NCI-H2171 (cell line): ENCODE results near the gene NUFIP2.
"Not testable (repeated sequence)": the region's sequence is repeated elsewhere in the genome, so short reads cannot be mapped to it uniquely, and the experiment has no call there.

Source experiments
- DNase-seq: peaks from one replicate; lab custom pipeline; 2025; lab: John Stamatoyannopoulos, UW

Gene NUFIP2

DNA sequence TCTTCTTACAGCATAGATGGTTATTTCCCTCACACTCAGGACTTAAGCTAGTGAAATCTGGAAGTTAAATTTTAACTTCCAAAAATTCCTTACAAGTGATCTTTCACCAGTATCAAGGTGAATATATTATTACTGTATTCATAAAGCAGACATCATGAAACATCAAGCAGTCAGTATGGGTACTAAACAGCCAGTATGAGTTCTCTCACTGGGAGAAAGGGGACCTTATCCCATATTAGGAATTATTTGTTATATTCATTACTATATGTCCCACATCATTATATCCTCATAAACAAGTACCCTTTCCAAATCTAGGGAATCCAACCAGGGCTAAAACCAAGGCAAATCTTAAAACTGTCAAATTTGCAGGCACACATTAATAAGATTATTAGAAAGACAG is 15.3 kb downstream of the NUFIP2 start:
- DNase-seq, result no peak

DNA sequence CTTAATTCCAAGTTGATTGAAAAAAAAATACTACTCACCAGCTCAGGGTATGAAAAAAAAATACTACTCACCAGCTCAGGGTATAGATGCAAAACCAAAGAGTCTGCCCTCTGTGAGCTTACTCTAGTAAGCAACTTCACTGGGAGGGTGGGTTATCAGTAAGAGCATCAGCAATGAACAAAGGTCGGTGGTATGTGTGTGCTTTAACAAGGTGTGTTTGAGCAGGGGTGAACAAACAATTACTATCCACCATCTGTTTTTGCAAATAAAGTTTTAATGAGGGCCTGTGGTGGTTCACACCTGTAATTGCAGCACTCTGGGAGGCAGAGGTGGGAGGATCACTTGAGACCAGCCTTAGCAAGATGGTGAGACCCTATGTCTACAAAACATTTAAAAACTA is 20.0 kb downstream of the NUFIP2 start:
- DNase-seq, result no peak

DNA sequence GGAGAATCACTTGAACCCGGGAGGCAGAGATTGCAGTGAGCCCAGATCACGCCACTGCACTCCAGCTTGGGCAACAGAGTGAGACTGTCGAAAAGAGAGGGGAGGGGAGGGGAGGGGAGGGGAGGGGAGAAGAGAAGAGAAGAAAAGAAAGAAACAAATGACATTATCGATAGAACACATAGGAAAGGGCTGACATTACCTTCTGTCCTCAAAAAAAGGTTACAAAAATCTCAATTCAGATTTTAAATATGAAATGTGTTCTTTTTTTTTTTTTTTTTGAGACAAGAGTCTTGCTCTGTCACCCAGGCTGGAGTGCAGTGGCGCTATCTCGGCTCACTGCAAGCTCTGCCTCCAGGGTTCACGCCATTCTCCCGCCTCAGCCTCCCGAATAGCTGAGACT is 22.0 kb downstream of the NUFIP2 start:
- not testable (repeated sequence) for DNase-seq

DNA sequence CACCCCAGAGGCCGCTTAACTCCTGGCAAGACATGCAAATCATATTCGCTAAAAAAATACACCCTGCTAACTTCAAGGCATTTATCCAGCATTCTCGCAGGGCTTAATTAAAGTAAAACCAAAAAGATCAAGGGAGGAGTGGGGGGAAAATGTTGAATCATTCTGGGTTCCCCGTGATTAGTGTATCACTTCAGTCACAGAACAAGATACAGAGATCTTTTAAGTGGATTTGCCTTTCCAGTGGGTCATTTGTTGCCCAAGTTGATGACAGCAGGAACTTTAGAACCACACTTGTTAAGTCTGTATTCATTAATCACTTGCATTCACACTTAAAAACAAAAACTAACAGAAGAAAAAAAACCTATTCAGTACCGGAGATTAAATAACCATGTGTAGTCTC is 30.0 kb downstream of the NUFIP2 start:
- no peak for DNase-seq

DNA sequence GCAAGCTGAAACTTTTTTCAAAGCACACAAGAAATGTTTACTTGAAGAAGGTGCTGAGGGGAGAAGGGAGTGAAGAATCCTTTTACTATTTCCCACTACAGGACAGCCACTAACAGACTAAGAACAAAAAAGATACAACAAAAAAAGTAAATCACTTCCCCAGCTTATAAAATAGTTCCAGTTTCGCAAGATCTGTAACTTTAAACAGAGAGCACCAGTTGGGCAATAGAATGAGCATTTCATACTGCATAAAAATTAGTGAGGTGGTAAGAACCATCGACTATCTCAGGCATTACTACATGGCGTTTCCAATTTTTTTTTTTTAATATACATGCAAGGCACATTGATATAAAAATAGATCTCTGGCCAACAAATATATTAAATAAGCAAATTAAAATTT is 36.2 kb downstream of the NUFIP2 start:
- no peak for DNase-seq

DNA sequence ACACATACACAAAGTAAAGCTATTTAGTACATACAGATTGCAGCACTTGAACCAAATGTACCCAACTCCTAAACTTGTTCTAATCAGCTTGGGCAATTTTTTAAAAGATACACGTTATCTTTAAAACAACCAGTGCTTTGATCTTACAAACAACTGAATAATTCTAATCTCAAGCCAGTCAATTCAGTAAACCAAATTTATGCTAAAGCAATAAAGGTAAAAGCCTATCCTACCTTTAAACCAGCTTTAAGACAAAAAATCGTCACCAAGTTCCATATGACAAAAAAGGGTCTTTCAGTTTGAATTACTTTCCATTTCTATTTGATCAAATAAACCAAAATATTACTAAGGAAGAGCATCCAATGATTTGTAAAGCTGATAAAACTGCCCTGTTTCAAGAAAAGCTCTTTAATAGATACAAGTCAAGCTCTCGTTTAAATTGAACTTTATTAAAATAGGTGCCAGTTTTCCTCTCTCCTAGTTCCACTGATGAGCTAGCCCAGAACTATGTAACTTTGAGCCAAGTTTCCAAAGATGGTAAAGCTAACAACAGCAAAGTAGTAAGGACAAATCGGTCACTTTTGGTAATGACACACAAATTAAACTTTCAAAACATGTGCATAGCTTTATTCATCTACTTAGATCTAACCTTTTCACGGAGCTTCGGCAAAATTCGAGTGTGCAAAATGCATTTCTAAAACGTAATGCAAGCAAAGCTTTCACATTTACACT is 37.0 kb downstream of the NUFIP2 start:
- no peak for DNase-seq

DNA sequence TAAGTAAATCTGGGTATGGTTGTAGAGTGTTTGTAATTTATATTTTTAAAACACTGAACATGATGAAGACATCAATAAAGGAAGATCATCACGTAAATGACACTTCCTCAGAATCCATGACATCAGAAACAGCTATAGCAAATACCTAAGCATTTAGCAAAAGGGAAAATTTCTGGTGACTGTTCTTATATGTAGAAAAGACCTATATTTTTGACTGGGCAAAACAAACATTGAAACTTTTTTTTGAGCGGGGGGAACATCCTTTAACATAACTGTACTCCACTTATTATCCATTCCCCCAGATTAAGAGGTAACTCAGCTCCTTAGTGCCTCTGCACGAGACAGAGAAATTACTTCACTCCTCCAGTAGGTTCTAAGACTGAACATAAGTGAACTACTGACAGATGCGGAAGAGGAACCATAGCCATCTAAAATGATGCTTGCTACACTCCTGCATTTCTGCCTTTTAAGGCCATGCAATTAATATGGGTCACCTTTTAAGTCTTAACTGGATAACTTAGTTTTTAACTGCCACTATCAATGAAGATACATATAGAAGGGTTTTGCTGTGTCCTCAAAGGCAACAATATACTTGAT is 37.9 kb downstream of the NUFIP2 start:
- no peak for DNase-seq

DNA sequence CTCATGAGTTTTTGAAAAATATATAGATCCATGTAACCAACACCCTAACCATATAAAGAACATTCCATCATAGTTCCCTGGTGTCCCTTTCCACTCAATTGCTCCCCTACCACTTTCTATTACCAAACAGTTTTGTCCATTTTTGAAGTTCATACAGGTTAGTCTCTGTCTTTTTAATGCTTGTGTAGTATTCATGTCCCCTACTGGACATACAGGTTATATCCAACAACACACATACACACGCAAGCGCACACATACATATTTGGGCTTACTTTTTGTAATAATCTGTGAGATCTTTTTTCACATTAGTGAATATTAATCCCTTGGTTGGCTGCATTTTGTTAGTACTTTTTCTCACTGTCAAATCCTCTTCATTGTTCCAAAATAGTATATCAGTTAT is 40.9 kb downstream of the NUFIP2 start:
- DNase-seq, result no peak

DNA sequence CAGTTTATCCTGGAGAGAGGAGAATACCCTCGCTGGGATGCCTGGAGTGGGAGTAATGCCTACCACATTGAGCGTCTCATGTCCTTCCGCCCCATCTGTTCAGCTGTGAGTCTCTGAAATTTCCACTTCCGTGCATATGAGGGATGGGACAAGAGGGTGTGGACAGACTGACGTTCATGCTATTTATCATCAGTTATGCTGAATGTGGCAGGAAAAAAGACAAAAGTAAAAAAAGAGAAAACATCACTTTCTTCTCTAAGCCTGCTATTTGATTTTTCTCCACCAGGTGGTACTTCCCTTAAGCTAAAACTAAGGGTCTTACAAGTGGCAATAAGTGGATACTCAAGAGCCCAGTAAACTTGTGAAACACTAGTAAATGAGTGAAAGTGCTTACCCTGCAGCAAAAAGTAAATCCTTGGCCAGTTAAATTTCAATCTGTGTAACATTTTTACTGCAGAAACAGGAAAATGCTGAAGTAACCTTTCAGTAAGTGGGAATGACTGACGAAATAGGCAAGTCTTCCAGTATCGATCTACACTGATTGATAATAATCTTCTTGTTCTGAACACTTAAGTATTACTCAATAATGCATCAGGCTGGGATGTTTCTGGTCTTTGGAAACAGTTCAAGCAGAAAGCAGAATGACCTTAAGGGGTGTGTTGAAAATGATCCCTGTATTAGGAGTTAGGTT is 41.7 kb downstream of the NUFIP2 start:
- peak; percentile 21 for DNase-seq

DNA sequence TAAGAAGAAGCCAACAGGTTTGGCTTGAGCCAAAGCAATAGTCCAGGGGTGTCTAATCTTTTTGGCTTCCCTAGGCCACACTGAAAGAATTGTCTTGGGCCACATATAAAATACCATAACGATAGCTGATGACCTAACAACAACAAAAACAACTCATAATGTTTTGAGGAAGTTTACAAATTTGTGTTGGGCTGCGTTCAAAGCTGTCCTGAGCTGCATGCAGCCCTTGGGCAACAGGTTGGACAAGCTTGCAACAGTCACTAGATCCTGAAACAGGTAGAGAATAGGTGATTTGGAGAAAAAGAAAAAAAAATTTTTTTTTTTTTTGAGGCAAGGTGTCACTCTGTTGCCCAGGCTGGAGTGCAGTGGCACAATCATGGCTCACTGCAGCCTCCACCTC is 42.8 kb downstream of the NUFIP2 start:
- no peak for DNase-seq

DNA sequence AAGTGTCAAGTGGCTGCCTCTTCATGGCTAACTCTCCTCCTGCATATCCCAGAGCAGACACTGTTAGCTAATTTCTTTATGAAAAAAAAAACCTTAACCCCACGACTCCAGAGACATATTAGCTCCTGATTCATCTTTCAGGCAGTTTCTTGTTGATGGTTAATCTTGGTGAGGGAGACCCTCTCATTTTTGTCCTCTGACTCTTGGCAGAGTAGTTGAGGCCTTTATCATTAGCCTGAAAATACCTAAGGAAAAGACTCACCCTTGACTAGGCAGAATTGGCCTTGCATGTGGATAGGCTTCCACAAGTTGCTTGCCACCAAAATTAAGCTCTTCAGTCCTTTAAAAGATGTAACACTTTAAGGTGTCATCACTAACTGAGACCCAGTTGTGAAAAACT is 43.3 kb downstream of the NUFIP2 start:
- DNase-seq, result no peak

DNA sequence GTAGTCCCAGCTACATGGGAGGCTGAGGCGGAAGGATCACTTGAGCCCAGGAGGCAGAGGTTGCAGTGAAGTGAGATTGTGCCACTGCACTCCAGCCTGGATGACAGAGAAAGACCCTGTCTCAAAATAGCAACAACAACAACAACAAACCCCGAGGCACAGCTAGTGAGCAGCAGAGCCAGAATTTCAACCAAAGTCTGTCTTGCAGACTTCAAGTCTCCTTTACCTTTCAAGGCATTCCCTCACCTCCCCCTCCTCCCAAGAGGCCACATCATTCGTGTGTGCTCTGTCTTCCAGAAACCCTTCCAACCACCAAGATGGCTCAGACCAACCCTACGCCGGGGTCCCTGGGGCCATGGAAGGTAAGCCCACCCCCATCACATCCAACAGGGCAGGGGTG is 45.1 kb downstream of the NUFIP2 start:
- no peak for DNase-seq

DNA sequence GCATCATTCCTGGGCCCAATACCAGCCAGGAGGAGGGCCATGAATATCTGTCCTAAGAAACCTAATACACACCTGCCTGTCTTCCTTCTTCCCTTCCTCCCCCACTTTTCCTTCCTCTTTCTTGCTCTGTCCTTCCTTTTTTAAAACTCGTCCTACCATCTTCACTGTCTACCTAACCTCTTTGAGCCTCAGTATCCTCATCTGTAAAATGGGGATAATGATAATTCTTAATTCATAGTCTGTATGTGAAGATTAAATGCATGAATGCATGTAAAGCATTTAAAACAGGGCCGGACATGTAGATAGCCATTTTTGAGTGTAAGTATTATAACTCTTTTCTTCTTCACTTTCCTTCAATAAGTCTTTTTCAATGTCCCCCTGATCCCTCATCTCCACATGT is 46.7 kb downstream of the NUFIP2 start:
- no peak for DNase-seq

DNA sequence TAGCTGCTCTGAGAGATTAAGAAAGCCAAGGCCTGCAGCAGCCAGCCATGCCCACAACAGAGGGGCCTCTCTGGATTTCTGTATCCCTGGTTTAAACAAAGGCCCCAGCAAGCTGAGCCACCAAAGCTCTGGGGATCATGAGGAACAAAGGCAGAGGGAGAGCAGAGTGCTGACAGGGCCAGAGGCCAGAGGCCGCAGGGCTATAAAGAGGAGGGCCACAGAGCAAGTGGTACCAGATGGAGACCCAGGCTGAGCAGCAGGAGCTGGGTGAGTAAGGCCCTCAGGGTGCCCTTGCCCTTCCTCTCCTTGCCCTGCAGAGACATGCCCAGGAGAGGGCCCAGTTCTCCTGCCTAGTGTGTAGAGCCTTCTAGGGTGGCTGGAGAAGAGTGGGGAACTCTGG is 47.3 kb downstream of the NUFIP2 start, which contains the start of gene CRYBA1:
Gene CRYBA1 (plus strand): TSS at position 232 of the 400 bp plus-strand sequence. CDS start 5 bp downstream, at position 237.
- DNase-seq, result no peak

DNA sequence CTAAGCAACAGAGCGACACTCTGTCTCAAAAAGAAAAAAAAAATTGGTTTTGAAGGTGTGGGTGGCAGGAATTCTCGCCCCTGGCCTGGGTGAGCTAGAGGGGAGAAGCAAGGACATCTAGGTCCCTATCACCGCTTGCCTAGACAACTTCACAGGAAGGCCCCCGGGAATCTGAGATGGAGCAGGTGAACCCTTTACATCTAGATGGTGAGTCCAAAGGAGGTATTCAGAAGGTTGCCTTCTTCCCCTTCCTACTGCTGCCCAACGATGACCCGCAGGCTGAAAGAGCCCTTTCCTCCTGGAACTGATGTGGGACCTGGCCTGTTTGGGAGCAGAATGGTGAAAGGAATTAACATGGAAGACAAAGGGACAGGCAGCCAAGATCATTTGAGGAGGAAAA is 48.5 kb downstream of the NUFIP2 start:
- DNase-seq, result no peak

DNA sequence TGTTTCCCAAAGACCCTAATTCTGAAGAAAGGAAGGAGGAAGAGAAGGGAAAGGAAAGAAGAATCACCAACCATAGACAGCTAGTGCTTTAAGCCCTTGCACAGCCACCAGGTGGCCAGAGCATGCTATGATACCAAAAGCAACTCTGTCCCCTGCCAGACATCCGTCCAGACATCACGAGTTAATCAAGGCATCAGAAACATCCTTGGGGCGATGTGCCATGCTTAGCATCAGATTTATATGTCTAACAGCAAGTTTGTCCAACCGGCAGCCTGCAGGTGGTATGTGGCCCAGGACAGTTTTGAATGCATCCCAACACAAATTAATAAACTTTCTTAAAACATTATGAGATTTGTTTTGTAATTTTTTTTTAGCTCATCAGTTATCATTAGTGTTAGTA is 50.2 kb downstream of the NUFIP2 start:
- DNase-seq, result no peak

DNA sequence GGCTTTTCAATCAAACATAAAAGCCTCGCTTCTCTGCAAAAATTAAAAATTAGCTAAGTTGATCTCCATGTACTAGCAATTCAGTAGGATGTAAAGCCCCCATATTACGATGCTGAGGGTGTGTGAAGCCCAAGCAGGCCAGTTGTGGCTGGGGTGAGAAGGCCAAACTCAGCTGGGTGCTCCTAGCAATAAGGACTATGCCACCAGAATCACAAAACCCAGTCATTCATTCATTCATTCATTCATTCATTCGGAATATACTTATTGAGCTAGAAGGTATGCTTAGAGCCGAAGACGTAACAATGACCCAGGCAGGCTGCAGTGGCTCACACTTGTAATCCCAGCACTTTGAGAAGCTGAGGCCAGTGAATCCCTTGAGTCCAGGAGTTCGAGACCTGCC is 51.2 kb downstream of the NUFIP2 start:
- DNase-seq, result no peak

DNA sequence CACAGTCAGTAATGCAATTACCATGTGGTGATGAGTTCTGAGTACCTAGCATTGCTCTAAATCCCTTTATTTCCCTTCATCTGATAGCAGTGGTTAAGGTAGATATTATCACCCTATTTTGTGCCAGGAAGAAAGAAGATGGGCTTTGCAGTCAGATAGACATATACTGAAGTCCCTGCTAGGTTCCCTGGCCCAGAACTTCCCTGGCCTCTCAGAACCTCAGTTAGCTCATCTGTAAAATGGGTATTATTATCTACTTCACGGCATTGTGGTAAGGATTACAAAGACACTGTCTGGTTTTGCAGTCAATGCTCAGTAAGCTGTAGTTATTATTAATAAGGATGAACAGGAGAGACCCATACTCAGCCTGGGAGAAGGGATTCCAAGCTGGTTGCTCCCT is 51.9 kb downstream of the NUFIP2 start:
- DNase-seq, result no peak

DNA sequence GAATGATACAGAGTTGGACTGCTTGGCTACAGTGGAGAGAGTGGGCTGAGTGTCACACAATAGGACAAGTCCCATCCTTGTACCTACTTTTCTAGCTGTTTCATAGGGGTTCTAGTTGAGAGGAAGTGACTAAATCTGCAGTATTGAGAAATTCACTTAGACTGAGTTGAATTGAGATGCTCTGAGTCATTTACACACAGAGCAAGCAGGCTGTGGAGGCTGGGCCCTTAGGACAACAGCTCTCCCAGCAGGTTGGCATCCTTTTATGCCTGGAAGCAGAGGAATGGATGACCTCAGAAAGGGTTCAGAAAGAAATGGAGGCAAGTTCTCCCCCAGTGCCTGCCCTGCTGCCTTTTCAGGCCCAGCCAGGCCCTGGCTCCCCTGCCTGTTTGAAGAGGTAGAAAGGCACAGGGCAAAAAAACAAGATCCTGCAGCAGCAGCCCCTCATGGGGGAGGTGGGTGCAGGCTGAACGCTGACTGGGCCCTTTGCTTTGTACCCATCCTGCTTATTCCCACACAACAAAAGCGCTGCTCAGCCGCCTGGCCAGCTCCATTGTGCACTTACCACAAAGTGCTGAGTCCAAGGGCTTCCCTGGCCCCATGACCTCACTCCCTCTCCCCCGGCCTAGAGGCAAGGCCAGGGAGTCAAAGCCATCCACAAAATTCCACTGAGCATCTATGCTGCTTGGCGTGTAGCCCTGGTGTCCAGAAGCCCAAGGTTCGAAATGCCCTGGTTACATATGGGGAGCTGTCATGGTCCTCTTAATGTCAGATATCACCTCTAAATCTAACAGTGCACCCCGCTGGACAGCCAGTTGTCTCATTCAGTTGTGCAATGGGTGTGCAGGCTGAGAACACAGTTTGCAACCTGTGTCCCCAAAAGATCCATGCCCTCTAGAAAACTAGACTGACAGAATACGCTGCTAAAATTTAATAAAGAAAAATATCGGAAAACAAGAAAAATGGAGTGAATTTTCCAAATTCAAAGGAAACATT is 52.7 kb downstream of the NUFIP2 start:
- DNase-seq, result no peak

DNA sequence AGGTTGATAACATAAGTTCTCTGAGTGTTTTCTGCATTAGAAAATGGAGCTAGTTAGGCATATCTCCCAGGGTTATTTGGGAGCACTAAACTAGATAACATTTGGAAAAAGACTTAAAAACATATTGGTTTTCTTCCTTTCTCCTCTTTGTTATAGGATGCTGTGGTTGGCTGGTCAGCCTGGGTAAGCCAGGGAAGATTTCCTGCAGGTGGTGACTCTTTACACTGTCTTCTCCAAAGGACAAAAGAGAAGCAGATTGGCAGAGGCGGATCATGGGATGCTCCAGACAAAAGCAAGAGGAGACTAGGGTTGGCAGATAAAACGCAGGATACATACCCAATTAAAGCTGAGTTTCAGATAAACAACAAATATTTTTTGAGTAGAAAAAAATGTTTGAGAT is 53.5 kb downstream of the NUFIP2 start:
- DNase-seq, result no peak

DNA sequence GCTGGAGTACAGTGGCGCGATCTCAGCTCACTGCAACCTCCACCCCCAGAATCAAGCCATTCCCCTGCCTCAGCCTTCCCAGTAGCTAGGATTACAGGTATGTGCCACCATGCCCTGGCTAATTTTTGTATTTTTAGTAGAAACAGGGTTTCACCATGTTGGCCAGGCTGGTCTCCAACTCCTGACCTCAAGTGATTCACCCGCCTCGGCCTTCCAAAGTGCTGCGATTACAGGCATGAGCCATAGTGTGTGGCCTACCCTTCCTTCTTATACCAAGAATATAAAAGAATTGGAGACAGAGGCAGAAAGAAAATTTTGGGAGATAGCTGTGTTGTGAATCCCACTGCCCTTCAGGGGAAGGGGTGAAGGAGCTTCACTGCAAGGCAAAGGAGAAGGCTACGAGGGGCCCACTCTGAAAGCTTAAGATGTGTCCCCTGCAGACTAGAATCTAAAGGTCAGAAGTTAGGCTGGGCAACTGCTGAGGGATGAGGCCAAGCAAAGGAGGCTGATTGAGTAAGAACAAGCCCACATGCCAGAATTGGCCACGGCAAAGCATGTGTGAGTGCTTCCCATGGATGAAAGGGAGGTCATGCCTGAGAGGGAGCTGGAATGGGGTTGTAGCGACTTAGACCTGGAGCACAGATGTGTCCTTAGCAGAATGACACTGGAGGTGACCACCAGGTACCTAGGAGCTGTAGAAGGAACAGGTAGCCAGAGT is 55.7 kb downstream of the NUFIP2 start:
- no peak for DNase-seq
